Measurements from ENCODE around the gene HIPK4. TPM values are rescaled to one million over a fixed set of nuclear protein-coding genes. Genes with fewer than 3 reads are reported as not detected.

HIPK4 gene
- total and polyA plus RNA-seq, 9 of the 15 experiments (the other 6 are each of a cell fraction or from before 2014, with no cell fraction given) = 0.06 to 0.09 TPM; not detected in 7

DNA sequence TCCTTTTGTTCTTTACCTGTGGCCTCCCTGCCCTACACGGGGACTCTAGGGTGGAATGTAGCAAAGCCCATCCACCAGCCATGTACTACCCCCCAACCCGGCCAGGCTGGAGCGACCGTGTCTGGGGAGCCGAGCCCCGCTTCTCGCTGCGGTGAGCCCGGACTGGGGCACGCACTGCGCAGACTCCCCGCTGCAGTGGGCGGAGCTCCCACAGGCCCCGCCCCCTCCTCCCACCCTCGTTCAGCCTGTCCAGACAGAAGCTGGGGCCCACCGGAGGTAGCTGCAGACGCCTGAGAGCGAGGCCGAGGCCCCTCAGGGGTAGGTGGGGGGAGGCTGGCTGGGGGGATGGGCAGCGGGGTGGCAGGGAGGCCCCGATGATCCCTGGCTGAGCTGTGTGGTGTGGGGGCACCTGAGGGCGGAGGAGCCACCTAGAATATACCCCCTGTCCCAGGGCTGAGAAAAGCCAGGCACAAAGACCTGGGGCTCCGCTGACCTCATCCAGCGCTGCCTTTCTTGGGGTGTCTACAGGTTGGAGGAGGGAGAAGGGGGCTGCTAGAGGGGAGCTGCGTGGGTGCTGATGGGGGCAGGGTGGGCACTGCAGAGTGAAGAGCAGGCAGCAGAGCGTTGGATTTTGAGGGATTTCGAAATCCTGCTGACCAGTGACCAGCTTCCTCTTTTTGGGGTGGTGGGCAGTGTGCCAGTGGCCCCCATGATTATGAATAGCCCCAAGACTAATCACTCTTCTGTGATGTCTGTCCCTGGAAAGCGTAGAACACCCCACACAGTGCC lies 24.2 kb downstream of the HIPK4 start (continued):
- TF ChIP-seq, protein P1, sequence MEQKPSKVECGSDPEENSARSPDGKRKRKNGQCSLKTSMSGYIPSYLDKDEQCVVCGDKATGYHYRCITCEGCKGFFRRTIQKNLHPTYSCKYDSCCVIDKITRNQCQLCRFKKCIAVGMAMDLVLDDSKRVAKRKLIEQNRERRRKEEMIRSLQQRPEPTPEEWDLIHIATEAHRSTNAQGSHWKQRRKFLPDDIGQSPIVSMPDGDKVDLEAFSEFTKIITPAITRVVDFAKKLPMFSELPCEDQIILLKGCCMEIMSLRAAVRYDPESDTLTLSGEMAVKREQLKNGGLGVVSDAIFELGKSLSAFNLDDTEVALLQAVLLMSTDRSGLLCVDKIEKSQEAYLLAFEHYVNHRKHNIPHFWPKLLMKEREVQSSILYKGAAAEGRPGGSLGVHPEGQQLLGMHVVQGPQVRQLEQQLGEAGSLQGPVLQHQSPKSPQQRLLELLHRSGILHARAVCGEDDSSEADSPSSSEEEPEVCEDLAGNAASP (IDR thresholded peaks at IDR 0.05) = no peak
- 0 out of 2 replicates have a peak, but pooled peaks have one; percentile 11 for TF ChIP-seq RB1 (IDR thresholded peaks at IDR 0.05; ENCODE audit: low read depth)
- TF ChIP-seq, protein P2, sequence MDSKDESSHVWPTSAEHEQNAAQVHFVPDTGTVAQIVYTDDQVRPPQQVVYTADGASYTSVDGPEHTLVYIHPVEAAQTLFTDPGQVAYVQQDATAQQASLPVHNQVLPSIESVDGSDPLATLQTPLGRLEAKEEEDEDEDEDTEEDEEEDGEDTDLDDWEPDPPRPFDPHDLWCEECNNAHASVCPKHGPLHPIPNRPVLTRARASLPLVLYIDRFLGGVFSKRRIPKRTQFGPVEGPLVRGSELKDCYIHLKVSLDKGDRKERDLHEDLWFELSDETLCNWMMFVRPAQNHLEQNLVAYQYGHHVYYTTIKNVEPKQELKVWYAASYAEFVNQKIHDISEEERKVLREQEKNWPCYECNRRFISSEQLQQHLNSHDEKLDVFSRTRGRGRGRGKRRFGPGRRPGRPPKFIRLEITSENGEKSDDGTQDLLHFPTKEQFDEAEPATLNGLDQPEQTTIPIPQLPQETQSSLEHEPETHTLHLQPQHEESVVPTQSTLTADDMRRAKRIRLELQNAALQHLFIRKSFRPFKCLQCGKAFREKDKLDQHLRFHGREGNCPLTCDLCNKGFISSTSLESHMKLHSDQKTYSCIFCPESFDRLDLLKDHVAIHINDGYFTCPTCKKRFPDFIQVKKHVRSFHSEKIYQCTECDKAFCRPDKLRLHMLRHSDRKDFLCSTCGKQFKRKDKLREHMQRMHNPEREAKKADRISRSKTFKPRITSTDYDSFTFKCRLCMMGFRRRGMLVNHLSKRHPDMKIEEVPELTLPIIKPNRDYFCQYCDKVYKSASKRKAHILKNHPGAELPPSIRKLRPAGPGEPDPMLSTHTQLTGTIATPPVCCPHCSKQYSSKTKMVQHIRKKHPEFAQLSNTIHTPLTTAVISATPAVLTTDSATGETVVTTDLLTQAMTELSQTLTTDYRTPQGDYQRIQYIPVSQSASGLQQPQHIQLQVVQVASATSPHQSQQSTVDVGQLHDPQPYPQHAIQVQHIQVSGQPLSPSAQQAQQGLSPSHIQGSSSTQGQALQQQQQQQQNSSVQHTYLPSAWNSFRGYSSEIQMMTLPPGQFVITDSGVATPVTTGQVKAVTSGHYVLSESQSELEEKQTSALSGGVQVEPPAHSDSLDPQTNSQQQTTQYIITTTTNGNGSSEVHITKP (IDR thresholded peaks at IDR 0.05; ENCODE audit: partially characterized antibody) = no peak
- peak; percentile 32 for TF ChIP-seq MEIS2 (IDR thresholded peaks at IDR 0.05; ENCODE audit: partially characterized antibody)
- TF ChIP-seq DPF2 (IDR thresholded peaks at IDR 0.05) = no peak
- no peak for TF ChIP-seq PTBP1 (IDR thresholded peaks at IDR 0.05; ENCODE audit: low read depth, low read length)
- peak; percentile 62; the same call in 1 of the 2 replicates for TF ChIP-seq SPI1 (IDR thresholded peaks at IDR 0.05; ENCODE audit: borderline replicate concordance, low read depth, low read length)
- no peak for TF ChIP-seq RBM34 (IDR thresholded peaks at IDR 0.05; ENCODE audit: borderline replicate concordance, insufficient read depth, low read length)
- TF ChIP-seq YY1 (IDR thresholded peaks at IDR 0.05; ENCODE audit: borderline replicate concordance in 1 of 3, control insufficient read depth in 1 of 3, extremely low read depth in 1 of 3, insufficient read depth in 3 of 3, insufficient read length in 1 of 3, insufficient replicate concordance in 2 of 3, low read depth in 1 of 3, low read length in 2 of 3) = no peak
- no peak for TF ChIP-seq GTF2F1 (IDR thresholded peaks at IDR 0.05; ENCODE audit: low read depth, low read length)
- no peak for TF ChIP-seq TRIM28 (IDR thresholded peaks at IDR 0.05)
- TF ChIP-seq, protein P3, sequence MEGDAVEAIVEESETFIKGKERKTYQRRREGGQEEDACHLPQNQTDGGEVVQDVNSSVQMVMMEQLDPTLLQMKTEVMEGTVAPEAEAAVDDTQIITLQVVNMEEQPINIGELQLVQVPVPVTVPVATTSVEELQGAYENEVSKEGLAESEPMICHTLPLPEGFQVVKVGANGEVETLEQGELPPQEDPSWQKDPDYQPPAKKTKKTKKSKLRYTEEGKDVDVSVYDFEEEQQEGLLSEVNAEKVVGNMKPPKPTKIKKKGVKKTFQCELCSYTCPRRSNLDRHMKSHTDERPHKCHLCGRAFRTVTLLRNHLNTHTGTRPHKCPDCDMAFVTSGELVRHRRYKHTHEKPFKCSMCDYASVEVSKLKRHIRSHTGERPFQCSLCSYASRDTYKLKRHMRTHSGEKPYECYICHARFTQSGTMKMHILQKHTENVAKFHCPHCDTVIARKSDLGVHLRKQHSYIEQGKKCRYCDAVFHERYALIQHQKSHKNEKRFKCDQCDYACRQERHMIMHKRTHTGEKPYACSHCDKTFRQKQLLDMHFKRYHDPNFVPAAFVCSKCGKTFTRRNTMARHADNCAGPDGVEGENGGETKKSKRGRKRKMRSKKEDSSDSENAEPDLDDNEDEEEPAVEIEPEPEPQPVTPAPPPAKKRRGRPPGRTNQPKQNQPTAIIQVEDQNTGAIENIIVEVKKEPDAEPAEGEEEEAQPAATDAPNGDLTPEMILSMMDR (IDR thresholded peaks at IDR 0.05 in 2 of 3, conservative IDR thresholded peaks at IDR 0.05 in 1 of 3; ENCODE audit: insufficient read depth in 2 of 3, low read depth in 1 of 3, low read length in 3 of 3) = no peak
- TF ChIP-seq TAF15 (IDR thresholded peaks at IDR 0.05; ENCODE audit: low read depth, low read length) = no peak
- peak; percentile 59; the same call in 1 of the 2 replicates for TF ChIP-seq PHF8 (IDR thresholded peaks at IDR 0.05; ENCODE audit: borderline replicate concordance, low read length)
- TF ChIP-seq SAFB2 (IDR thresholded peaks at IDR 0.05; ENCODE audit: borderline replicate concordance, low read depth, low read length, severe bottlenecking) = no peak
- no peak for TF ChIP-seq NBN (IDR thresholded peaks at IDR 0.05; ENCODE audit: low read depth)
- peak; percentile 83 for TF ChIP-seq TAF1 (IDR thresholded peaks at IDR 0.05; ENCODE audit: control insufficient read depth, extremely low read depth, insufficient read depth, low read length, severe bottlenecking)
- TF ChIP-seq HLTF (IDR thresholded peaks at IDR 0.05) = no peak
- no peak for TF ChIP-seq ZNF507 (tag; conservative IDR thresholded peaks at IDR 0.05)
- no peak for TF ChIP-seq RBM22 (IDR thresholded peaks at IDR 0.05; ENCODE audit: low read depth, low read length, poor library complexity, severe bottlenecking)
- TF ChIP-seq ZNF174 (CRISPR knock-in tag; IDR thresholded peaks at IDR 0.05) = no peak

Measured in K562 (cell line).